Measurements from ENCODE around the gene ATF3. TPM values are rescaled to one million over a fixed set of nuclear protein-coding genes. Genes with fewer than 3 reads are reported as not detected.
"Not testable (repeated sequence)": the region's sequence is repeated elsewhere in the genome, so short reads cannot be mapped to it uniquely, and the experiment has no call there.

ATF3 gene
- total RNA-seq, 2 donors from 2014 or later: 12.6 to 27.6 TPM

GRCh38 chr1:212650228-212650627 is 41.7 kb downstream of the ATF3 start:
- Histone ChIP-seq H3K36me3 (no peaks in the 10 kb centered on the region), H3K27me3 (no peaks in the 10 kb centered on the region), H3K9me3 (no peaks in the 10 kb centered on the region), H3K4me1 (no peaks in the 10 kb centered on the region), H3K4me3 (no peak overlapping the region), H3K27ac (no peak overlapping the region)
- peak; percentile 26 for DNase-seq (ENCODE audit: low spot score)
- TF ChIP-seq, protein P1, sequence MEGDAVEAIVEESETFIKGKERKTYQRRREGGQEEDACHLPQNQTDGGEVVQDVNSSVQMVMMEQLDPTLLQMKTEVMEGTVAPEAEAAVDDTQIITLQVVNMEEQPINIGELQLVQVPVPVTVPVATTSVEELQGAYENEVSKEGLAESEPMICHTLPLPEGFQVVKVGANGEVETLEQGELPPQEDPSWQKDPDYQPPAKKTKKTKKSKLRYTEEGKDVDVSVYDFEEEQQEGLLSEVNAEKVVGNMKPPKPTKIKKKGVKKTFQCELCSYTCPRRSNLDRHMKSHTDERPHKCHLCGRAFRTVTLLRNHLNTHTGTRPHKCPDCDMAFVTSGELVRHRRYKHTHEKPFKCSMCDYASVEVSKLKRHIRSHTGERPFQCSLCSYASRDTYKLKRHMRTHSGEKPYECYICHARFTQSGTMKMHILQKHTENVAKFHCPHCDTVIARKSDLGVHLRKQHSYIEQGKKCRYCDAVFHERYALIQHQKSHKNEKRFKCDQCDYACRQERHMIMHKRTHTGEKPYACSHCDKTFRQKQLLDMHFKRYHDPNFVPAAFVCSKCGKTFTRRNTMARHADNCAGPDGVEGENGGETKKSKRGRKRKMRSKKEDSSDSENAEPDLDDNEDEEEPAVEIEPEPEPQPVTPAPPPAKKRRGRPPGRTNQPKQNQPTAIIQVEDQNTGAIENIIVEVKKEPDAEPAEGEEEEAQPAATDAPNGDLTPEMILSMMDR (IDR thresholded peaks at IDR 0.05): no peak

GRCh38 chr1:212651521-212651920 is 43.0 kb downstream of the ATF3 start:
- Histone ChIP-seq H3K9me3 (no peaks in the 10 kb centered on the region), H3K4me3 (no peak overlapping the region), H3K36me3 (no peaks in the 10 kb centered on the region), H3K27me3 (no peaks in the 10 kb centered on the region), H3K27ac (no peak overlapping the region), H3K4me1 (no peaks in the 10 kb centered on the region)
- DNase-seq (ENCODE audit: low spot score): peak; percentile 32
- TF ChIP-seq, protein P1 (IDR thresholded peaks at IDR 0.05): no peak

DNA sequence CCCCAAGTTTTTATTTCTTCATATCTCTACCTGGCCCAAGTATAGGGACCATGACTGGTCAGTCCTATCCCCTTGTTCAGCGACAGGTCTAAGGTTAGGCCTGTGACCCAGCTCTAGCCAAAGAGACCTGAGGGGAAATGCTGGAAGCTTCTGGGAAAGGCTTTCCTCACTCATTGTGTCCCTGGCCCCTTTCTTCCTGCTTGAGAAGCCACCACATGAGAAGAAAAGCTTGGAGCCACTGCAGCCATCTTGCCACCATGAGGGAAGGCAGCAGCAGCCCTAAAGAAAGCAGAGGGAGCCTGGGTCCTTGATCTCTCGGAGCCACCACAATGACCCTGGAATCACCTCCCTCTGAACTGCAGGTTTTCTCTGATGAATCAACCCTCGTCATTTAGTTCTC is 43.4 kb downstream of the ATF3 start:
- Histone ChIP-seq H3K36me3 (no peaks in the 10 kb centered on the region), H3K27me3 (no peaks in the 10 kb centered on the region), H3K4me3 (no peak overlapping the region), H3K4me1 (no peaks in the 10 kb centered on the region), H3K9me3 (no peaks in the 10 kb centered on the region), H3K27ac (no peak overlapping the region)
- TF ChIP-seq, protein P1 (IDR thresholded peaks at IDR 0.05): no peak
- DNase-seq (ENCODE audit: low spot score): no peak

DNA sequence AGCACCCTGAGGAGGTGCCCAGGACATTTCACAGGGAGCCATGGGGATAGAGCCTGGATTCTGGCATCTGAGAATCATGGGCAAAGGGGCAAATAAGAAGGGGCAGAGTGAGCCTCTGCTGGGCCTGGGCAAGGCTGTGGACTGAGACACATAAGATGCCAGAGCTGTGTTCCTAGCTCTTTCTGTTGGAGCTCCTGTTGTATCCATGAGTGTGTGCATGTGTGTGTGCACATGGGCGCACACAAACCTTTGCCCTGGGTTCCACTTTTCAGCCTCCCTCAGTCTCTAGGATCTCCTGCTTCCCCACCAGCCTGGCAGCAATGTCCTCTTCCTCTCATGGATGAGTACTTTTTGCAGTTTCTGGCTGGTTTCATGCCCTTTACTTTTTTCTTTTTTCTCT is 44.0 kb downstream of the ATF3 start:
- H3K4me3 ChIP-seq: no peak overlapping the region
- no peaks in the 10 kb centered on the region for H3K27me3 ChIP-seq
- peak; percentile 21 for DNase-seq (ENCODE audit: low spot score)
- H3K36me3 ChIP-seq: no peaks in the 10 kb centered on the region
- TF ChIP-seq, protein P1 (IDR thresholded peaks at IDR 0.05): no peak
- H3K4me1 ChIP-seq: no peaks in the 10 kb centered on the region
- H3K9me3 ChIP-seq: no peaks in the 10 kb centered on the region
- H3K27ac ChIP-seq: no peak overlapping the region

DNA sequence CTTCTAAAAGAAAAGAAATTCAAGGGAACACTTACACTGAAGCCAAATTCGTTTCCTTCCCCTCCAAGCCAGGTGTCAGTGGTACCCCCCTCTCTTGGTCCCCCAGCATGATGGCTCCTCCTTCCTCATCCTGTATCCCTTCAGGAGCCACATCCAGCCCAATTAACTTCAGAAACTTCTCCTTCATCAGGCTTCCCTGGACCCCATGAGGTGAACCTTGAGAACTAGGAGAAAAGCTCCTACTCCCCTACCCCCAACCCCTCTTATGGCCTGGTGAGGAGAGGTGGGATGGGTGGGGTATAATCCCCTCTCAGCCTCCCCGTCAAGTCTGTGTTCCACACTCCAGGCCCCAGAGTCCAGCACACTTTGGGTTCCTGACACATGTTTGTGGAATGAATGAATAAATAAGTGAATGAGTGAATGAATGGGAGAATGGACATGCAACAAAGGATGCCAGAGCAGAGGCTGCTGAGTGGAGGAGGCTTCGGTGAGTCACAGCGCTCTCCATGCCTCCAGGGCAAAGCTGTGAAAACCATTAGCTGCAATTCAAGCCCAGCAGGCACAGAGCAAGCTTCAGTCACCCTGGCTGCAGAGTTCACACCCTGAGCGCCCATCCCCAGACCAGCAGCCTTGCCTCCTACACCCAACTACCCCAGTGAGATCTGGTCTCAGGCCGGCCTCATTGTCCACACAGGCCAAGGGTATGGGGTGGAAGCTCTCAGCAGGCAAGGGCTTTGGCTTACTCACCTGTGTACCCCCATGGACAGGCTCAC is 47.3 kb downstream of the ATF3 start:
- Histone ChIP-seq H3K36me3 (no peaks in the 10 kb centered on the region), H3K4me1 (no peaks in the 10 kb centered on the region), H3K4me3 (no peak overlapping the region), H3K27me3 (no peaks in the 10 kb centered on the region), H3K9me3 (no peaks in the 10 kb centered on the region), H3K27ac (no peak overlapping the region)
- TF ChIP-seq, protein P1 (IDR thresholded peaks at IDR 0.05): no peak
- DNase-seq (ENCODE audit: low spot score): peak; percentile 38

DNA sequence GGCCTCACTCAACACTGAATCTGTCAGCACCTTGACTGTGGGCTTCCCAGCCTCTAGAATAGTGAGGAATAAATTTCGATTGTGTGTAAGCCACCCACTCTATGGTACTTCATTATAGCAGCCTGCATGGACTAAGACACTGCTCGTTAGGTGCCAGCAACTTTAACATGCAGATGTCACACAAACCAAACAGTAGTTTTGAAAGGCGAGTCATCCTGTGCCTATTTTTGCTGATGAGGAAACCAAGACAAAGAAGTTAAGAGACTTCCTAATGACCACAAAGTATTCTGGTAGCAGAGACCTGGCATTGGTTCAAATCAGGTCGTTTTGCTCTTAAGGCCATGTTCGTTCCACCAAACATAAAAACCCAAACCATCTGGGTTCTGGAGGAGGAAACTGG is 48.2 kb downstream of the ATF3 start:
- H3K27me3 ChIP-seq: no peaks in the 10 kb centered on the region
- no peaks in the 10 kb centered on the region for H3K36me3 ChIP-seq
- no peak overlapping the region for H3K27ac ChIP-seq
- H3K4me3 ChIP-seq: no peak overlapping the region
- no peaks in the 10 kb centered on the region for H3K4me1 ChIP-seq
- TF ChIP-seq, protein P1 (IDR thresholded peaks at IDR 0.05): no peak
- DNase-seq (ENCODE audit: low spot score): no peak
- no peaks in the 10 kb centered on the region for H3K9me3 ChIP-seq

- H3K27me3 ChIP-seq, H3K36me3 ChIP-seq, H3K4me1 ChIP-seq, H3K27ac ChIP-seq, H3K9me3 ChIP-seq, H3K4me3 ChIP-seq: not testable (repeated sequence)
- DNase-seq (ENCODE audit: low spot score): peak; percentile 28
These were observed 49.7 kb downstream of the ATF3 start for GRCh38 chr1:212658250-212658649.
